HG02759 (cell line): Measurements from ENCODE around the gene CYP2W1.

Experiments
- ATAC-seq: cut with Tn5 transposase; IDR thresholded peaks from one replicate; pipeline ENCODE4 v1.9.1; 2021; ENCODE audit warnings: mild to moderate bottlenecking, moderate library complexity; ENCODE audit not compliant: unreplicated experiment

CYP2W1 gene

GRCh38 chr7:1014681-1015080 lies 31.7 kb downstream of the CYP2W1 start:
- ATAC-seq, result no peak

GRCh38 chr7:1015196-1016121 lies 32.5 kb downstream of the CYP2W1 start:
- no peak for ATAC-seq

- ATAC-seq, result no peak
Measured at GRCh38 chr7:1016577-1017531, 33.9 kb downstream of the CYP2W1 start.

- no peak for ATAC-seq
Measured at GRCh38 chr7:1017586-1018333, 34.8 kb downstream of the CYP2W1 start.

- no peak for ATAC-seq
Measured at GRCh38 chr7:1018334-1018695, 35.3 kb downstream of the CYP2W1 start.

- ATAC-seq, result no peak
Measured at GRCh38 chr7:1019255-1019785, 36.3 kb downstream of the CYP2W1 start.

GRCh38 chr7:1019789-1020610 lies 37.0 kb downstream of the CYP2W1 start:
- no peak for ATAC-seq

GRCh38 chr7:1020849-1021251 lies 37.9 kb downstream of the CYP2W1 start:
- no peak for ATAC-seq

- no peak for ATAC-seq
Measured at GRCh38 chr7:1021366-1021765, 38.4 kb downstream of the CYP2W1 start.

GRCh38 chr7:1021931-1022330 lies 39.0 kb downstream of the CYP2W1 start:
- no peak for ATAC-seq

GRCh38 chr7:1022356-1022755 lies 39.4 kb downstream of the CYP2W1 start:
- ATAC-seq, result no peak

- ATAC-seq, result no peak
Measured at GRCh38 chr7:1022801-1023465, 40.0 kb downstream of the CYP2W1 start.

- ATAC-seq, result peak; percentile 55
Measured at GRCh38 chr7:1024331-1024841, 41.4 kb downstream of the CYP2W1 start.

GRCh38 chr7:1024876-1025742 lies 42.1 kb downstream of the CYP2W1 start:
- ATAC-seq, result no peak

- ATAC-seq, result no peak
Measured at GRCh38 chr7:1025743-1026581, 43.0 kb downstream of the CYP2W1 start.

GRCh38 chr7:1026721-1027161 lies 43.8 kb downstream of the CYP2W1 start:
- ATAC-seq, result no peak
